ENCODE measurements around the gene GLOD5. TPM values are rescaled to one million over a fixed set of nuclear protein-coding genes. Genes with fewer than 3 reads are reported as not detected.
"Not testable (repeated sequence)": the region's sequence is repeated elsewhere in the genome, so short reads cannot be mapped to it uniquely, and the experiment has no call there.

GLOD5 gene
- total RNA-seq, 4 donors from 2014 or later, result 1.2 to 3.3 TPM; not detected in 2

- TF ChIP-seq POLR2A (IDR thresholded peaks at IDR 0.05) (no peak), CTCF (IDR thresholded peaks at IDR 0.05) (no peak)
- Histone ChIP-seq H3K27ac (no peak overlapping the region), H3K36me3 (peaks cover 0 to 11% of the 10 kb centered on the region in 2 donors), H3K27me3 (no peaks in the 10 kb centered on the region), H3K4me1 (no peaks in the 10 kb centered on the region), H3K9me3 (no peaks in the 10 kb centered on the region), H3K4me3 (replicated peaks in 1 of 3) (no peak overlapping the region)
- no peak for DNase-seq
- intact Hi-C loops (cut with DNase I), result no loop called here
- 83 to 91% methylated on average over 7 to 8 of the region's 8 CpGs for WGBS, 2 donors
Observed at GRCh38 chrX:48815266-48815665, 53.7 kb downstream of the GLOD5 start.

GRCh38 chrX:48816014-48816810, 54.7 kb downstream of the GLOD5 start:
- H3K36me3 ChIP-seq, result peaks cover 0 to 15% of the 10 kb centered on the region in 2 donors
- WGBS, 2 donors, result 93 to 97% methylated on average over 9 of the region's 18 CpGs
- no peaks in the 10 kb centered on the region for H3K4me1 ChIP-seq
- H3K4me3 ChIP-seq (replicated peaks in 1 of 3), result no peak overlapping the region
- DNase-seq, result no peak
- H3K9me3 ChIP-seq, result no peaks in the 10 kb centered on the region
- intact Hi-C loops (cut with DNase I), result no loop called here
- H3K27me3 ChIP-seq, result no peaks in the 10 kb centered on the region
- H3K27ac ChIP-seq, result no peak overlapping the region
- TF ChIP-seq POLR2A (IDR thresholded peaks at IDR 0.05) (no peak), CTCF (IDR thresholded peaks at IDR 0.05) (no peak)

GRCh38 chrX:48818098-48818497, 56.6 kb downstream of the GLOD5 start:
- Histone ChIP-seq H3K36me3 (peaks cover 0 to 15% of the 10 kb centered on the region in 2 donors), H3K27ac (no peak overlapping the region), H3K4me3 (replicated peaks in 1 of 3) (no peak overlapping the region), H3K9me3 (no peaks in the 10 kb centered on the region), H3K27me3 (no peaks in the 10 kb centered on the region), H3K4me1 (no peaks in the 10 kb centered on the region)
- DNase-seq, result no peak
- TF ChIP-seq POLR2A (IDR thresholded peaks at IDR 0.05), result no peak
- no peak for TF ChIP-seq CTCF (IDR thresholded peaks at IDR 0.05)
- intact Hi-C loops (cut with DNase I), result no loop called here
- no CpG with 5 or more reads among the region's 16 CpGs for WGBS, 2 donors

GRCh38 chrX:48818866-48819265, 57.3 kb downstream of the GLOD5 start:
- Histone ChIP-seq H3K9me3 (no peaks in the 10 kb centered on the region), H3K27me3 (no peaks in the 10 kb centered on the region), H3K36me3 (peaks cover 0 to 15% of the 10 kb centered on the region in 2 donors), H3K4me1 (no peaks in the 10 kb centered on the region), H3K27ac (no peak overlapping the region), H3K4me3 (replicated peaks in 1 of 3) (no peak overlapping the region)
- 60% methylated on average over 1 of the region's 4 CpGs; no CpG with 5 or more reads in 1 of the 2 donors for WGBS, 2 donors
- intact Hi-C loops (cut with DNase I), result no loop called here
- TF ChIP-seq POLR2A (IDR thresholded peaks at IDR 0.05) (no peak), CTCF (IDR thresholded peaks at IDR 0.05) (no peak)
- DNase-seq, result no peak

- DNase-seq; intact Hi-C loops (cut with DNase I); H3K27ac ChIP-seq; H3K4me3 ChIP-seq (replicated peaks in 1 of 3); H3K27me3 ChIP-seq; H3K4me1 ChIP-seq; H3K9me3 ChIP-seq: not testable (repeated sequence)
- H3K36me3 ChIP-seq, result peaks cover 0 to 13% of the 10 kb centered on the region in 2 donors
- WGBS, 2 donors, result 95% methylated on average over 9 of the region's 9 CpGs
Observed at GRCh38 chrX:48819394-48819793, 57.8 kb downstream of the GLOD5 start.

All from thyroid gland (tissue), 4 donors.